ENCODE data around the gene ALG9.
"Not testable (repeated sequence)": the region's sequence is repeated elsewhere in the genome, so short reads cannot be mapped to it uniquely, and the experiment has no call there.

ALG9 gene

DNA sequence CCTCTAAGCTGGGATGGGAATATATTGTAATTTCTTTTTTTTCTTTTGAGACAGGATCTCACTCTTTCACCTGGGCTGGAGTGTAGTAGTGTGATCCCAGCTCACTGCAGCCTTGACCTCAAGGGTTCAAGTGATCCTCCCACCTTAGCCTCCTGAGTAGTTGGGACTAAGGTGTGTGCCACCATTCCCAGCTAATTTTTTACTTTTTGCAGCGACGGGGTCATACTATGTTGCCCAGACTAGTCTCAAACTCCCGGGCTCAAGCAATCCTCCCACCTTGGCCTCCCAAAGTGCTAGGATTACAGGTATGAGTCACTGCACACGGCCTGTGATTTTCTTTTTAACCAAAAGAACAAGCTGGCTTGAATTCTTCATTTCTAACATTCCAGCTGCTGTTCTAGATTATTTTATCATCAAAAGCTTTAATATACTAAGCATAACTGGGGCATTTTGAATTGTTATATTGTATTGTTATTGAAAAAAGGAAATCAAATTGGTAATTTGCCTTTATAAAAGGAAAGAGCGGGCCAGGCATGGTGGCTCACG, 78.4 kb downstream of the ALG9 start:
- TF ChIP-seq, protein P1, sequence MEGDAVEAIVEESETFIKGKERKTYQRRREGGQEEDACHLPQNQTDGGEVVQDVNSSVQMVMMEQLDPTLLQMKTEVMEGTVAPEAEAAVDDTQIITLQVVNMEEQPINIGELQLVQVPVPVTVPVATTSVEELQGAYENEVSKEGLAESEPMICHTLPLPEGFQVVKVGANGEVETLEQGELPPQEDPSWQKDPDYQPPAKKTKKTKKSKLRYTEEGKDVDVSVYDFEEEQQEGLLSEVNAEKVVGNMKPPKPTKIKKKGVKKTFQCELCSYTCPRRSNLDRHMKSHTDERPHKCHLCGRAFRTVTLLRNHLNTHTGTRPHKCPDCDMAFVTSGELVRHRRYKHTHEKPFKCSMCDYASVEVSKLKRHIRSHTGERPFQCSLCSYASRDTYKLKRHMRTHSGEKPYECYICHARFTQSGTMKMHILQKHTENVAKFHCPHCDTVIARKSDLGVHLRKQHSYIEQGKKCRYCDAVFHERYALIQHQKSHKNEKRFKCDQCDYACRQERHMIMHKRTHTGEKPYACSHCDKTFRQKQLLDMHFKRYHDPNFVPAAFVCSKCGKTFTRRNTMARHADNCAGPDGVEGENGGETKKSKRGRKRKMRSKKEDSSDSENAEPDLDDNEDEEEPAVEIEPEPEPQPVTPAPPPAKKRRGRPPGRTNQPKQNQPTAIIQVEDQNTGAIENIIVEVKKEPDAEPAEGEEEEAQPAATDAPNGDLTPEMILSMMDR (IDR thresholded peaks at IDR 0.05; ENCODE audit: low read depth, low read length, missing control alignments): no peak
- H3K4me3 ChIP-seq (ENCODE audit: low read depth, low read length): no peak overlapping the region
- no peak for DNase-seq (ENCODE audit: low read depth)

DNA sequence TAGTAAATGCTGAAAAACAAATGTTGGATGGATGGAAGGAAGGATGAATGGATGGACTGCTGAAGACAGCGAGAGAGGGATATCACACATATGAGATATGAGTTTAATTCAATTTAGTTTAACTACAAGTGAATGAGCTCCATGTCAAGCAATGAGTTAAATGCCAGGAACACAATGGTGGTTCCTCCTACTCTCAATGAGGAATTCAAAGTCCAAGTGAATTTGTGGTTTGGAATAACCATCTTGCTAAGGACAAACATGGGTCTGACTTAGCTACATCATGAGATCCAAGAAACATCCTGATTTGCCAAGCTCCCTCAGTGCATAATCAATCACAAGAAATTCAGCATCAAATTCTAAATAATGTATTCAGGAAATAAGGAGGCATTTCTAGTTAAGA, 79.1 kb downstream of the ALG9 start:
- no peak for DNase-seq (ENCODE audit: low read depth)
- H3K4me3 ChIP-seq (ENCODE audit: low read depth, low read length): no peak overlapping the region
- TF ChIP-seq, protein P1 (IDR thresholded peaks at IDR 0.05; ENCODE audit: low read depth, low read length, missing control alignments): no peak

DNA sequence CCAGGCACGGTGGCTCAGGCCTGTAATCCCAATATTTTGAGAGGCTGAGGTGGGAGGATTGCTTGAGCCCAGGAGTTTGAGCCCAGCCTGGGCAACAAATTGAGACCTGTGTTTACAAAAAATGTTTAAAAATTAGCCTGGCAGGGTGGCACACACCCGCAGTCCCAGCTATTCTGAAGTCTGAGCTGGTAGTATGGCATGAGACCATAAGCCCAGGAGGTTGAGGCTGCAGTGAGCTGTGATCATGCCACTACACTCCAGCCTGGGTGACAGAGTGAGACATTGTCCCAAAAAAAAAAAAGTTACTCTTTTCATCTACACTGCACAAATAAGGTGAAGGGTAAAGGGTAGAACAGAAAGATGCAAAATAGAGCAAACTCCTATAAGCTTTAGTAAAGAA, 82.9 kb downstream of the ALG9 start:
- DNase-seq (ENCODE audit: low read depth): no peak
- H3K4me3 ChIP-seq (ENCODE audit: low read depth, low read length): no peak overlapping the region
- TF ChIP-seq, protein P1 (IDR thresholded peaks at IDR 0.05; ENCODE audit: low read depth, low read length, missing control alignments): no peak

DNA sequence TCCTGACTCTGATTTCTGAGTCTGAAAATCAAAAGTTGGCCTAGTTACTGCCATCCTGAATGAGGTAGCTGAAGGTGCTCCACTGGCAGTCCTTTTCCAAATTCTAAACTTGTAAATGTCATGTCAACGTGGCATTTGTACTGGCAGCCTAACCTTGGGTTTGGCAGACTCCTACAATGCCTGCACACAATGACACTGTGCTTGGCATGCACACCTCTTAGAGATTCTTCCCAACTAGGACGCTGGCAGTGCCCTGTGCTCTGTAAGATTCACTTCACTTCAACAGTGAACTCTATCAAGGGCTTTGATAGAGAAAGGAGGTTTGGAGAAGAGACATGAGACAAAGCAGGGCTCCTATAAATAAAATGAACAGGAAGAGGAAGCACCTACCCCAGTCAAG, 83.3 kb downstream of the ALG9 start:
- no peak overlapping the region for H3K4me3 ChIP-seq (ENCODE audit: low read depth, low read length)
- TF ChIP-seq, protein P1 (IDR thresholded peaks at IDR 0.05; ENCODE audit: low read depth, low read length, missing control alignments): no peak
- DNase-seq (ENCODE audit: low read depth): no peak

DNA sequence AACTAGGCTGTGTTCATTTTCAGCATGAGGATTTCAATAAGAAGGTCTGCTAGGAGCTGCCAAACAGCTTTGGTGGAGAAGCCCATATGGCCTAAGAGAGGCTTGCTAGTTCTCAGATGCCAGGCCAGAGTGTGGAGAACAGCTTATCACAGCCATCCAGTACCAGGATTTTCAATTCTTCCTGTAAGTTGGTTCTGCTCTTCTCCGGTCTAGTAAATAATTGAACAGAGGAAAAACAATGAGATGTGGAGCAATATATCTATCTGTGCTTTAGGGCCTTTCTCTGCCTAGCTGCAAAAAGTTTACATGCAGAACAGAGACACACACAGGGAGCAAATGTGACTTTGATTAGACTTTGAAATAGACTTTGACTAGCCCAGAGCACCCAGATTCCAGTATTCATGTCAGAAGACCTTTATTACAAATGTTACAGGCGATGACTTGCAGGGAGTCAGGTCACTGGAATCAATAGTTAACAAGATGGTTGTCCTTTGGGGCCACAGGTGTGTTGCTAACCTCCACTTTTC, 85.4 kb downstream of the ALG9 start:
- TF ChIP-seq, protein P1 (IDR thresholded peaks at IDR 0.05; ENCODE audit: low read depth, low read length, missing control alignments): no peak
- no peak overlapping the region for H3K4me3 ChIP-seq (ENCODE audit: low read depth, low read length)
- DNase-seq (ENCODE audit: low read depth): no peak

DNA sequence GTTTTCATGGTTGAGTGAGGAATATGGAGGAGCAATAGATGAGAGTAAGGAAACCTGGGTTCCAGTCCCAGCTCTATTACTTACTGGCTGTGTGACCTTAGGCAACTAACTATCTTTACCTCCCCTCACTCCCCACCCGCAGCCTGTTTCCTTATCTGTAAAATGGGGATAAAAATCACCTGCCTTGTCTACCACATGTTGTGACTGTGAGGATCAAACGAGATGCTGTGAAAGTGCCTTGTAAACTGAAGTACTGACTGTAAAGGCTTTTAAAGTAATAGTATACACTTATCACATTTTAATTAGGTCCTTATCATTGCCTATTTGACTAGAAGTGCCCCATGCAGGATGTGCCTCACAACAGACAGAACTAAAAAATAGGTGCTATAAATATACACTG, 86.3 kb downstream of the ALG9 start:
- TF ChIP-seq, protein P1 (IDR thresholded peaks at IDR 0.05; ENCODE audit: low read depth, low read length, missing control alignments): no peak
- no peak for DNase-seq (ENCODE audit: low read depth)
- H3K4me3 ChIP-seq (ENCODE audit: low read depth, low read length): no peak overlapping the region

DNA sequence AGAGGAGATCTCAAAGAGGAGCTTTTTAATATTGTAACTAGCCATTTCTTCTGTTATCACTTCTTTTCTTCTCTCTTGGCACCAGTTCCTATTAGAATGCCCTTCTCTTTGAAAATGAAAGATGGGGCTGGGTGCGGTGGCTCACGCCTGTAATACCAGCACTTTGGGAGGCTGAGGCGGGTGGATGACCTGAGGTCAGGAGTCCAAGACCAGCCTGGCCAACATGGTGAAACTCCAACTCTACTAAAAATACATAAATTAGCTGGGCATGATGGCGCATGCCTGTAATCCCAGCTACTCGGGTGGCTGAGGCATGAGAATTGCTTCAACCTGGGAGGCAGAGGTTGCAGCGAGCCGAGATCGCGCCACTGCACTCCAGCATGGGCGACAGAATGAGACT, 87.1 kb downstream of the ALG9 start:
- not testable (repeated sequence) for H3K4me3 ChIP-seq (ENCODE audit: low read depth, low read length); DNase-seq (ENCODE audit: low read depth)
